Astrocyte (in vitro differentiated cells and primary cell): ENCODE measurements around the gene PGGHG. TPM values are rescaled to one million over a fixed set of nuclear protein-coding genes. Genes with fewer than 3 reads are reported as not detected.
"Not testable (repeated sequence)": the region's sequence is repeated elsewhere in the genome, so short reads cannot be mapped to it uniquely, and the experiment has no call there.

ENCODE experiments used
- DNase-seq: peaks from one replicate; pipeline ENCODE4 v3.0.0-alpha.2; 2010; ENCODE audit warnings: low read depth
- FAIRE-seq: peaks from 2 replicates; lab custom pipeline; 2011; peaks lifted over from hg19 to GRCh38; lab: Jason Lieb, UNC
- H2AFZ ChIP-seq: 2 replicates; pipeline ENCODE4 v1.6.0; 2012; ENCODE audit warnings: low read depth, low read length, inconsistent platforms
- H3K27ac ChIP-seq: 2 replicates; pipeline ENCODE4 v1.5.1; 2011; ENCODE audit warnings: low read depth, low read length, inconsistent platforms
- H3K27me3 ChIP-seq: 2 replicates; pipeline ENCODE4 v1.6.0; 2011; ENCODE audit warnings: low read length, inconsistent platforms; ENCODE audit not compliant: insufficient read depth
- H3K36me3 ChIP-seq: 2 replicates; pipeline ENCODE4 v1.5.1; 2011; ENCODE audit warnings: low read length, inconsistent platforms; ENCODE audit not compliant: insufficient read depth
- H3K4me1 ChIP-seq: 2 replicates; pipeline ENCODE4 v1.5.1; 2011; ENCODE audit warnings: low read length, inconsistent platforms; ENCODE audit not compliant: insufficient read depth
- H3K4me2 ChIP-seq: 2 replicates; pipeline ENCODE4 v1.6.0; 2012; ENCODE audit warnings: low read length, inconsistent platforms
- H3K4me3 ChIP-seq: 2 replicates; pipeline ENCODE4 v1.5.1; 2011; ENCODE audit warnings: low read depth, mild to moderate bottlenecking, low read length, inconsistent platforms; ENCODE audit not compliant: insufficient read depth
- H3K79me2 ChIP-seq: 2 replicates; pipeline ENCODE4 v1.6.0; 2012; ENCODE audit warnings: mild to moderate bottlenecking, low read length, inconsistent platforms; ENCODE audit not compliant: insufficient read depth
- H3K9ac ChIP-seq: 2 replicates; pipeline ENCODE4 v1.6.0; 2012; ENCODE audit warnings: mild to moderate bottlenecking, low read length, inconsistent platforms
- H3K9me3 ChIP-seq: 2 replicates; pipeline ENCODE4 v1.5.1; 2012; ENCODE audit warnings: low read depth, mild to moderate bottlenecking, low read length, inconsistent platforms; ENCODE audit not compliant: insufficient read depth
- H4K20me1 ChIP-seq: 2 replicates; pipeline ENCODE4 v1.6.0; 2012; ENCODE audit warnings: low read length, inconsistent platforms; ENCODE audit not compliant: insufficient read depth
- H3K27ac Mint-ChIP-seq: one replicate; pipeline ENCODE4 v1.8.0; 2021; ENCODE audit warnings: mild to moderate bottlenecking, mixed read lengths; ENCODE audit not compliant: unreplicated experiment
- H3K27me3 Mint-ChIP-seq: one replicate; pipeline ENCODE4 v1.8.0; 2021; ENCODE audit warnings: low read depth, mixed read lengths; ENCODE audit not compliant: unreplicated experiment
- H3K36me3 Mint-ChIP-seq: one replicate; pipeline ENCODE4 v1.8.0; 2021; ENCODE audit warnings: low read depth, mixed read lengths; ENCODE audit not compliant: unreplicated experiment
- H3K4me1 Mint-ChIP-seq: one replicate; pipeline ENCODE4 v1.8.0; 2021; ENCODE audit warnings: low read depth, mixed read lengths; ENCODE audit not compliant: unreplicated experiment
- H3K4me3 Mint-ChIP-seq: one replicate; pipeline ENCODE4 v1.8.0; 2021; ENCODE audit warnings: mild to moderate bottlenecking, moderate library complexity, mixed read lengths; ENCODE audit not compliant: unreplicated experiment
- H3K9me3 Mint-ChIP-seq: one replicate; pipeline ENCODE4 v1.8.0; 2021; ENCODE audit warnings: mild to moderate bottlenecking, mixed read lengths; ENCODE audit not compliant: unreplicated experiment
- EZH2 ChIP-seq: IDR thresholded peaks from 2 replicates; pipeline ENCODE4 v1.6.1; 2012; ENCODE audit warnings: mild to moderate bottlenecking, low read length, inconsistent platforms; ENCODE audit not compliant: insufficient read depth
- total RNA-seq: library from RNA; stranded (reverse); gene quantifications from 2 replicates; pipeline ENCODE4 v1.2.1, GENCODE V29; 2021
- TF ChIP-seq, protein P1 (sequence below): IDR thresholded peaks from 2 replicates; pipeline ENCODE4 v1.5.1; 2011; ENCODE audit warnings: low read depth, mild to moderate bottlenecking, inconsistent platforms, low read length, moderate library complexity; ENCODE audit not compliant: insufficient read depth

The PGGHG gene
- total RNA-seq, 1 donor from 2014 or later: 25.1 TPM

DNA sequence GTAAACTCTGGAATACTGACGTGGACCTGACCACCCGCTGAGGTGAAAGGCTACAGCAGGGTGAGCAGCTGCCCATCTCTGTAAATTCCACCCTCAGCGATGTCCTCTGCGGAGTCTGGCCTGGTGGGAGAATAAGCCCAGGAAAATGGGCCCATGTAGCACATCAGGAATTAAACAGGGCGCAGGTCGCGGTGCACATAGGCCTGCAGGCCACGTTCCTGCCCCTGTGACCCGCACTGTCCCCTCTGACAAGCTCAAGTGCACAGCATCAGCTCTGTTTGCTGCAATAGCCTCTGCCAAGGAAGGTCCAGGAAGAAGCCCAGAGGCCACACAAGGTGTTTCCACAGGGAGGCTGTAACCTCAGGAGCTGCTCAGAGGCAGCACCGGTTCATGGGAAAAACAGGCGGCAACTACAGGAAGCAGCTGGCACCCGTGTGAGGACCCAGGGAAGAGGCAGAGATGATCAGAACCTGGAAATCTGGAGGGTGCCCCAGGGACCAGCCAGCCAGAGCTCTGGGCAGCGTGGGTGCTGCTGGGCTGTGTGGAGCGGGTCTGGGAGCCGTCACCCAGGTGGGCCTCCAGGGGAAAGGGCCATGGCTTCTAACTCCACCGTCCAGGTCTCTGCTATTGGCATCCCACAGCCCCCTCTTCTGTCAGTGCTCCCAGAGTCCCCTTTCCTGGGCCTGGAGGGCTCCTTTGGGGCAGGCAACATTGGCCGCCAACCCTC, 17.9 kb downstream of the PGGHG start:
- Mint-ChIP-seq H3K27me3 (no peaks in the 10 kb centered on the region), H3K36me3 (peaks cover 4% of the 10 kb centered on the region), H3K4me1 (peaks cover 12% of the 10 kb centered on the region), H3K27ac (no peak overlapping the region), H3K9me3 (peaks cover 2% of the 10 kb centered on the region), H3K4me3 (no peak overlapping the region)
- peaks cover 6% of the 10 kb centered on the region for H3K79me2 ChIP-seq
- H3K9me3 ChIP-seq: no peaks in the 10 kb centered on the region
- no peaks in the 10 kb centered on the region for H4K20me1 ChIP-seq
- FAIRE-seq: no peak
- no peak overlapping the region for H3K27ac ChIP-seq
- DNase-seq: no peak
- TF ChIP-seq, protein P1, sequence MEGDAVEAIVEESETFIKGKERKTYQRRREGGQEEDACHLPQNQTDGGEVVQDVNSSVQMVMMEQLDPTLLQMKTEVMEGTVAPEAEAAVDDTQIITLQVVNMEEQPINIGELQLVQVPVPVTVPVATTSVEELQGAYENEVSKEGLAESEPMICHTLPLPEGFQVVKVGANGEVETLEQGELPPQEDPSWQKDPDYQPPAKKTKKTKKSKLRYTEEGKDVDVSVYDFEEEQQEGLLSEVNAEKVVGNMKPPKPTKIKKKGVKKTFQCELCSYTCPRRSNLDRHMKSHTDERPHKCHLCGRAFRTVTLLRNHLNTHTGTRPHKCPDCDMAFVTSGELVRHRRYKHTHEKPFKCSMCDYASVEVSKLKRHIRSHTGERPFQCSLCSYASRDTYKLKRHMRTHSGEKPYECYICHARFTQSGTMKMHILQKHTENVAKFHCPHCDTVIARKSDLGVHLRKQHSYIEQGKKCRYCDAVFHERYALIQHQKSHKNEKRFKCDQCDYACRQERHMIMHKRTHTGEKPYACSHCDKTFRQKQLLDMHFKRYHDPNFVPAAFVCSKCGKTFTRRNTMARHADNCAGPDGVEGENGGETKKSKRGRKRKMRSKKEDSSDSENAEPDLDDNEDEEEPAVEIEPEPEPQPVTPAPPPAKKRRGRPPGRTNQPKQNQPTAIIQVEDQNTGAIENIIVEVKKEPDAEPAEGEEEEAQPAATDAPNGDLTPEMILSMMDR: no peak
- no peak for TF ChIP-seq EZH2
- H3K36me3 ChIP-seq: no peaks in the 10 kb centered on the region
- no peaks in the 10 kb centered on the region for H3K27me3 ChIP-seq
- H3K4me3 ChIP-seq: no peak overlapping the region
- no peak overlapping the region for H3K4me2 ChIP-seq
- no peak overlapping the region for H3K9ac ChIP-seq
- peaks cover 17% of the 10 kb centered on the region for H3K4me1 ChIP-seq
- no peak overlapping the region for H2AFZ ChIP-seq

DNA sequence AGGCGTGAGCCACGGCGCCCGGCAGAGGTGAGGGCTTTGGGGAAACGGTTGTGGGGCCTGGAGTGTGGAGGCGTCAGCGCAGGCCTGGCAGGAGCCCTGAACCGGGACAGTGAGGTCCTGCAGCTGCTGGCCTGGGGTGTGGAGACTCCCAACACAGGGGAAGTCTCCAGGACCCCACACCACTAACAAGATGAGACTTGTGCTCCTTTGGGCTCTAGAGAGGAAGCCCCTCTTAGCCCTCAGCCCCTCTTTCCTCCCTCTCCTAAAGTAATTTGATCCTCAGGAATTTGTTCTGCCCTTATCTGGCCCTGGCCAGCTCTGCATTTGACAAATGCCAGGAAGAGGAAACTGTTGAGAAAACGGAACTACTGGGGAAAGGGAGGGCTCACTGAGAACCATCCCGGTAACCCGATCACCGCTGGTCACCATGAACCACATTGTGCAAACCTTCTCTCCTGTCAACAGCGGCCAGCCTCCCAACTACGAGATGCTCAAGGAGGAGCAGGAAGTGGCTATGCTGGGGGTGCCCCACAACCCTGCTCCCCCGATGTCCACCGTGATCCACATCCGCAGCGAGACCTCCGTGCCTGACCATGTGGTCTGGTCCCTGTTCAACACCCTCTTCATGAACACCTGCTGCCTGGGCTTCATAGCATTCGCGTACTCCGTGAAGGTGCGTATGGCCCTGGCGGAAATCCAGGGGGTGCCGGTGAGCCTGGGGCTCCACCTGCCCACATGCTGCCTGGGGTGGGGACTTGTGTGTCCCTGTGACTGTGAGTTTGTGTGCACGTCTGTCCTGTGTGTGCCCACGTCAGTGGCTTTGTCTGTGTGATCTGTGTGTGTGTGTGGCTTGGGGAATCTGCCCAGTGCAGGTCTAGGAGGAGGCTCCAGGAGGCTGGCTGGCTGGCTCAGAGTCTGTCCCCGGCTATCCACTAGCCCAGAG, 19.1 kb downstream of the PGGHG start, which contains the start of gene IFITM2:
Gene IFITM2 (plus strand): TSS at position 51 of the 943 bp plus-strand sequence. CDS start 377 bp downstream, at position 428.
- peak within 1 kb of the TSS; percentile 57 for H3K4me3 ChIP-seq
- not testable (repeated sequence) for H3K27me3 ChIP-seq, FAIRE-seq, H4K20me1 ChIP-seq, H3K27me3 Mint-ChIP-seq, H3K9me3 ChIP-seq, H3K36me3 ChIP-seq, H3K79me2 ChIP-seq, H3K36me3 Mint-ChIP-seq, H3K9me3 Mint-ChIP-seq
- peak; percentile 68 for DNase-seq
- H3K4me1 ChIP-seq: peaks cover 17% of the 10 kb centered on the region
- peak within 1 kb of the TSS; percentile 81 for H3K27ac Mint-ChIP-seq
- peak within 1 kb of the TSS; percentile 91 for H3K4me2 ChIP-seq
- peak within 1 kb of the TSS; percentile 51 for H3K9ac ChIP-seq
- peaks cover 20% of the 10 kb centered on the region for H3K4me1 Mint-ChIP-seq
- H2AFZ ChIP-seq: peak within 1 kb of the TSS; percentile 81
- H3K27ac ChIP-seq: peak within 1 kb of the TSS; percentile 33
- H3K4me3 Mint-ChIP-seq: peak within 1 kb of the TSS; percentile 94

GRCh38 chr11:308740-309665, 20.1 kb downstream of the PGGHG start:
- H4K20me1 ChIP-seq, H3K9me3 Mint-ChIP-seq, H3K36me3 Mint-ChIP-seq, H3K36me3 ChIP-seq, H3K27me3 Mint-ChIP-seq, H3K79me2 ChIP-seq, FAIRE-seq, H3K9me3 ChIP-seq, H3K27ac ChIP-seq, DNase-seq, H3K27me3 ChIP-seq, H3K9ac ChIP-seq, H2AFZ ChIP-seq, H3K4me3 ChIP-seq: not testable (repeated sequence)
- Mint-ChIP-seq H3K4me1 (peaks cover 25% of the 10 kb centered on the region), H3K27ac (peak overlapping the region; percentile 81), H3K4me3 (peak overlapping the region; percentile 94)
- Histone ChIP-seq H3K4me1 (peaks cover 19% of the 10 kb centered on the region), H3K4me2 (peak overlapping the region; percentile 91)

DNA sequence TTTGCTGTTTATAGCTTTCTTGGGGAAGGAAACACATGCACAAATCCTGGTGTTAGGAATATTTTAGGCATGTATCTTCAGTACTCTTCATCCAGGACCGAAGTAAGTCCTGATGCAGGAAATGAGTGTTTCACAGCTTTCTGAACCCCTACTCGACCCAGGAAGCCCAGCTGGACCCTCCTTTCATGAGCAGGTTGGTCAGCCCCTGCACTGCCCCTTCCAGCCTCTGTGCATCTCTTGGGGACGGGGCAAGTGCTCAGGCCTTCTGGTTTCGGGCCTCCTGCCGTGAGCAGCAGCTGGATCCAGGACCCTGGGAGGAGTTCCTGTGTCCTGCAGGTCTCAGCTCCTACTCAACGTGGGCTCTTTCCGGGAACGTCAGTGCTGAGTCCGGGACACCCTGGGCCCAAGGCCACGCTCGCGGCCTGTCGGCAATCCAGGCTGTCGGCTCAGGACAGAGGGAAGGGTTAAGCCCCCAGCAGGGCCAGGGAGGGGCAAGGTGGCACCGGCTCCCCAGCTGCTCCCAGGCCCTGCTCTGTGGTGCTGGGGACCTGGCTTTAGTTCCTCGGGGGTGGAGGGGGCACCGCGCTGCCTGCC, 21.1 kb downstream of the PGGHG start:
- peak overlapping the region; percentile 12 for H3K4me3 ChIP-seq
- not testable (repeated sequence) for H3K27me3 ChIP-seq, H3K27me3 Mint-ChIP-seq, H2AFZ ChIP-seq, H3K9me3 Mint-ChIP-seq, FAIRE-seq, H3K27ac ChIP-seq, H3K9ac ChIP-seq, DNase-seq, H3K79me2 ChIP-seq, H4K20me1 ChIP-seq, H3K36me3 Mint-ChIP-seq, H3K9me3 ChIP-seq, H3K36me3 ChIP-seq
- H3K4me1 ChIP-seq: peaks cover 22% of the 10 kb centered on the region
- H3K4me2 ChIP-seq: peak overlapping the region; percentile 91
- Mint-ChIP-seq H3K4me1 (peaks cover 25% of the 10 kb centered on the region), H3K4me3 (peak overlapping the region; percentile 94), H3K27ac (peak overlapping the region; percentile 50)
